ENCODE data around the gene ARHGAP30. TPM values are rescaled to one million over a fixed set of nuclear protein-coding genes. Genes with fewer than 3 reads are reported as not detected.
"Not testable (repeated sequence)": the region's sequence is repeated elsewhere in the genome, so short reads cannot be mapped to it uniquely, and the experiment has no call there.

ARHGAP30 gene
- polyA plus RNA-seq, 3 donors: 2.3 to 10.8 (median 9.8) TPM

DNA sequence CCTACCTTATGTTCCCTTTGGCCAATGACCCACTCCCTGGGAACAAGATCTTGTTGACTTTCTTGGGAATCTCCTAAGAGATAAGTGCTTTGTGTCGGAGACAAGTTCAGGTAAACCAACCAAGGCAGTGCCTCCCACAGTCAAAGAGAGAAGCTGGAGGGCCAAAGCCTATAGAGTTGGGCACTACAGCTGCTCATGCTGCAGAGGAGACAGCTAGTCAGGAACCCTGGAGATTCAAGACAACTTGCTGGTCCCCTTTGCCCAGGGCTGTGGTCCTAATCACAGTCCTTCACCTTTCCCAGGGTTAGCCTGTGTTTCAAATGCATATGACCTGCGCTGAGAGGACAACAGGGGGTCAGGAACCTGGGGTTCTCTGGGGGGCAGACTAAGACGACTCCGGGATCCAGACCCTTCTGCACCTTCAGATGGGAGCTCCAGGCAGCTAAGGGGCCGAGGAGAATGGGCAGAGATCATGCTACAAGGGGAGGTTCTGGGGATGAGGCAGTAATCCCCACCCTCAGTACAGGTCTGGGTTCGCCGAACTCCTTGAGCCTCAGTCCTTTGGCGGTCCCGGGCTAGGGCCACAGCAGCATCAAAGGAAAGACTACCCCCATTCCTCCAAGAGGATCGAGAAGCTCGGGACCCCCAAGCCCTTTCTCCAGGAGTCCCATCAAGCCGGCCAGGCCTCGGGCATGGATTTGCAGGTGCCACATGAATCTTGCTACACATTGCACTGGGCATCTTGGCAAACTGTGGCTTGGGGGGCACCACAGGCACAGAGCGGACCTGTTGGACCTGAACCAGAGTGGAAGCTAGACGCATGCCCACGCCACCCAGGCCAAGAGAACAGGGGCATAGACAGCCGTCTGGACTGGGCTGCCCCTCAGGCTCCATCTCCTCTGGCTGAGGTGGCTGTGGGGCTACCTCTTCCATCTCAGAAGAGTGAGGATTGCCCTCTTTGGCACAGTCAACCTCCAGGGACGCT lies 22.0 kb downstream of the ARHGAP30 start:
- H3K27ac ChIP-seq (ENCODE audit: low read depth, low read length): no peak overlapping the region

DNA sequence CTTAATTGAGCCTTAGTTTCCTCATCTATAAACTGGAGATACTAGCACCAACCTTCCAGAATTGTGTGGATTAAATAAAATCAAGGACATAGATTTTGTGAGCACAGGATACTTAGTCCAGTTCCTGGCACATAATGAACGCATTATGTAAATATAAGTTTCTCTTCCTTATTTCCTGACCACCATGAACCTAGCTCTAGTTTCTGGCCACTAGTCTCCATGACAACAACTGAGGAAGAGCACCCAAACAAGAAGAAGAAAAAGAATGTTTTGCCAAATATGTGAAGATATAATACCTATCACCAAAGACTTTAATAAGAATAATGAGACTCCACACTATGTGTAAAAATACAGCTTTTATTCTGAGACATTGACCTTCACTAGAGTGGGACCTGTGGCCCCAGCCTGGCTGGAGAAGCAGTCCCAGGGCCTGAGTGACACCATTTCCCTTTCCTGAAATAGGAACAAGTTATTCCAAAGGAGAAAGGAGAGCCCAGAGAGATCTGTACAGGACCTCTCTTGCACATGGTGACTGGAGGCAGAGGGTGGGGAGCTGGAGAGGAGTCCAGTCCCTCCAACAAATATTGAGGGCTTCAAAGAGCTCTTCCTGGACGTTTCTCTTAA lies 23.0 kb downstream of the ARHGAP30 start:
- WGBS, 3 donors: 47 to 64% (median 63%) methylated on average over 2 of the region's 2 CpGs

More for the DNA sequence above, 22.0 kb downstream of the ARHGAP30 start:
- WGBS, 3 donors: 95 to 97% (median 96%) methylated on average over 17 to 18 of the region's 18 CpGs

GRCh38 chr1:161045736-161046604 lies 23.7 kb downstream of the ARHGAP30 start, which contains the start of gene USF1:
Gene USF1 (minus strand): TSS chr1:161045977. CDS start chr1:161043275, 2,702 bp downstream.
- 1% methylated on average over 29 of the region's 29 CpGs for WGBS, 3 donors
- H3K27ac ChIP-seq (ENCODE audit: low read depth, low read length): peak within 1 kb of the TSS; percentile 17

More for the DNA sequence above, 23.0 kb downstream of the ARHGAP30 start:
- peak overlapping the region; percentile 17 for H3K27ac ChIP-seq (ENCODE audit: low read depth, low read length)

DNA sequence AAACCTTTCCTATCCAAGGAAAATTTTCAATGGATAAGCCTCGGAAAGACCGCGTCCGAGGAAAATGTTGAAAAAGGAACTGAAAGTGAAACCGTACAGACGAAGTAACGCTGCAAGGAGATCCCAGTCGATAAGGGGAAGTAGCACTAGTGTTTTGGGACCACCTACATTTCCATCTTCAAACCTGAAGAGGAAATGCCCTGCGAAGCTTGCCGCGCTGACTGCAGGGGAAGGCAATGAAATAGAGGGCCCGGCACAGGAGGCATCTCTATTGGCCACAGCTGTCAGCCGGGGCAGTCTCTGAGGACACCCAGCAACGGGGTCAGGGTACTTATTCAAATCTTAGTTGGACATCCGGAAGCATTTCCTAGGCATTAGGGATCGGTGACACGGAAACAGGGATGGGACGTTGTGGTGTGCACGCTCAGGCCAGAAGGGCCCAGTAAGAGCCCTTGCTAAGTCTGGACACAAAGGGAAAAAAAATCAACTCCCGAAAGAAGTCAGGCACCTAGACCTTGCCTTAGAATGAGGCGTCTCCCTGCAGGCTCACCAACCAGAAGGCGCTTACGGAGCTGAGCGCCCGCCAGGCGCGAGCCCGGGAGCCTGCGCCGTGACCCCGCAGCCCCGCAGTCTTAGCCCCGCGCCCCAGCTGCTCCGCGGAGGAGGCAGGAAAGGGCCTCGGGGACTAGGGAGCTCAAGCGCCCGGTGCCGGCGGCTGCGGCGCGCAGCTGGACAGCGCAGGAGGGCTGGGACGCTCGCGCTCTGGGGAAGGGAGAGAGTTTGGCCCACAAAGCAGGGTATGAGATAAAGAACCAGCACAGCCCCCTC lies 24.6 kb downstream of the ARHGAP30 start:
- H3K27ac ChIP-seq (ENCODE audit: low read depth, low read length): no peak overlapping the region
- 1% methylated on average over 37 to 48 of the region's 48 CpGs for WGBS, 3 donors

GRCh38 chr1:161044535-161044907 lies 25.2 kb downstream of the ARHGAP30 start:
- no peak overlapping the region for H3K27ac ChIP-seq (ENCODE audit: low read depth, low read length)

GRCh38 chr1:161039546-161039945 lies 30.1 kb downstream of the ARHGAP30 start:
- 67 to 87% (median 76%) methylated on average over 5 of the region's 5 CpGs for WGBS, 3 donors
- H3K27ac ChIP-seq (ENCODE audit: low read depth, low read length): no peak overlapping the region

- WGBS, 3 donors: 0 to 26% (median 13%) methylated on average over 2 to 3 of the region's 3 CpGs
- H3K27ac ChIP-seq (ENCODE audit: low read depth, low read length): peak overlapping the region; percentile 43
Measured at GRCh38 chr1:161039154-161039545, 30.5 kb downstream of the ARHGAP30 start.

- WGBS, 3 donors: 6 to 39% (median 31%) methylated on average over 50 to 54 of the region's 54 CpGs
- H3K27ac ChIP-seq (ENCODE audit: low read depth, low read length): peak within 1 kb of the TSS; percentile 43
Measured at GRCh38 chr1:161038523-161039153, 31.1 kb downstream of the ARHGAP30 start, which contains the start of gene TSTD1. Gene TSTD1 (minus strand): TSS chr1:161038964. CDS start chr1:161038889, 75 bp downstream.

GRCh38 chr1:161037661-161038522 lies 31.8 kb downstream of the ARHGAP30 start:
- 38 to 70% (median 69%) methylated on average over 21 of the region's 21 CpGs for WGBS, 3 donors
- no peak overlapping the region for H3K27ac ChIP-seq (ENCODE audit: low read depth, low read length)

GRCh38 chr1:161033751-161034150 lies 35.9 kb downstream of the ARHGAP30 start:
- H3K27ac ChIP-seq (ENCODE audit: low read depth, low read length): no peak overlapping the region
- WGBS, 3 donors: 93 to 97% (median 96%) methylated on average over 3 of the region's 3 CpGs

- H3K27ac ChIP-seq (ENCODE audit: low read depth, low read length): no peak overlapping the region
- WGBS, 3 donors: 54 to 81% (median 59%) methylated on average over 1 of the region's 1 CpG
Measured at GRCh38 chr1:161032409-161032808, 37.3 kb downstream of the ARHGAP30 start.

GRCh38 chr1:161031874-161032273 lies 37.8 kb downstream of the ARHGAP30 start:
- H3K27ac ChIP-seq (ENCODE audit: low read depth, low read length): no peak overlapping the region
- 49 to 70% (median 53%) methylated on average over 2 of the region's 2 CpGs for whole genome bisulfite sequencing, 3 donors

- not testable (repeated sequence) for H3K27ac ChIP-seq (ENCODE audit: low read depth, low read length)
- 97 to 98% (median 97%) methylated on average over 30 to 32 of the region's 32 CpGs for WGBS, 3 donors
Measured at GRCh38 chr1:161029466-161029865, 40.2 kb downstream of the ARHGAP30 start.

- WGBS, 3 donors: 50 to 70% (median 54%) methylated on average over 1 of the region's 1 CpG
- not testable (repeated sequence) for H3K27ac ChIP-seq (ENCODE audit: low read depth, low read length)
Measured at GRCh38 chr1:161026954-161027353, 42.7 kb downstream of the ARHGAP30 start.

- not testable (repeated sequence) for H3K27ac ChIP-seq (ENCODE audit: low read depth, low read length)
- WGBS, 3 donors: 89 to 93% (median 91%) methylated on average over 12 of the region's 12 CpGs
Measured at GRCh38 chr1:161022432-161022831, 47.3 kb downstream of the ARHGAP30 start.

DNA sequence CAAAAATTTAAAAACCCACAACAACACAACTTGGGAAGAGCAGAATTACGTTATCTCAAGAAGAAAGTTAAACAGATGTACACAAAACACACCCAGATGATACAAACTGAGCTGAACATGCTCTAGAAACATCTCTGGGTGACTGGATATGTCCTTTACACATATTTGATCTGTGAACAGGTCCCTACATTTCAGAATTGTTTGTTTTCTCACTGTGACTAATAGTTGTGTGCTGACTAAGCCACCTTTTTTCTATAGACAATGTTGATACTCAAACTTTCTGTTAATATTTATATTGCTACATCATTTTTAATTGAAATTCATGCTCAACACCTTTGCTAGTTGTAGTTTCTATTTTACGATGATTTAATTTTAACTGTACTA lies 47.7 kb downstream of the ARHGAP30 start:
- no peak overlapping the region for H3K27ac ChIP-seq (ENCODE audit: low read depth, low read length)
- WGBS, 3 donors: 86 to 87% (median 86%) methylated on average over 2 of the region's 2 CpGs
